Endodermal cell (in vitro differentiated cells): ENCODE results near the gene HBE1. TPM values are rescaled to one million over a fixed set of nuclear protein-coding genes. Genes with fewer than 3 reads are reported as not detected.

Experiments used
- DNase-seq: peaks from one replicate; pipeline ENCODE4 v3.0.0-alpha.2; 2017
- H3K27ac ChIP-seq: 2 replicates; pipeline ENCODE4 v1.5.1; 2013; ENCODE audit warnings: mild to moderate bottlenecking, low read depth, low read length, moderate library complexity
- H3K27me3 ChIP-seq: 2 replicates; pipeline ENCODE4 v1.6.1; 2013; ENCODE audit warnings: mild to moderate bottlenecking, low read length, moderate library complexity; ENCODE audit not compliant: insufficient read depth, control insufficient read depth, poor library complexity, severe bottlenecking
- H3K36me3 ChIP-seq: 2 replicates; pipeline ENCODE4 v1.7.0; 2013; ENCODE audit warnings: mild to moderate bottlenecking, low read length, moderate library complexity; ENCODE audit not compliant: control insufficient read depth, insufficient read depth
- H3K4me1 ChIP-seq: one replicate; pipeline ENCODE4 v1.7.0; 2013; ENCODE audit warnings: low read length; ENCODE audit not compliant: control insufficient read depth, insufficient read depth
- H3K4me3 ChIP-seq: 2 replicates; pipeline ENCODE4 v1.5.1; 2013; ENCODE audit warnings: mild to moderate bottlenecking, low read length, moderate library complexity
- H3K9ac ChIP-seq: 2 replicates; pipeline ENCODE4 v1.6.1; 2013; ENCODE audit warnings: mild to moderate bottlenecking, low read length, moderate library complexity; ENCODE audit not compliant: poor library complexity, severe bottlenecking; ENCODE audit errors: extremely low read depth
- H3K9me3 ChIP-seq: 2 replicates; pipeline ENCODE4 v1.6.1; 2013; ENCODE audit warnings: mild to moderate bottlenecking, low read length, moderate library complexity; ENCODE audit not compliant: control insufficient read depth
- H3K27ac Mint-ChIP-seq: 2 replicates; pipeline ENCODE4 v1.8.0; 2020; ENCODE audit warnings: mixed read lengths
- H3K27me3 Mint-ChIP-seq: 2 replicates; pipeline ENCODE4 v1.8.0; 2021; ENCODE audit warnings: mild to moderate bottlenecking, mixed read lengths; ENCODE audit not compliant: insufficient read depth
- H3K36me3 Mint-ChIP-seq: 2 replicates; pipeline ENCODE4 v1.8.0; 2020; ENCODE audit warnings: low read depth, mixed read lengths
- H3K4me1 Mint-ChIP-seq: 2 replicates; pipeline ENCODE4 v1.8.0; 2020; ENCODE audit warnings: mixed read lengths
- H3K4me3 Mint-ChIP-seq: 2 replicates; pipeline ENCODE4 v1.8.0; 2020; ENCODE audit warnings: mild to moderate bottlenecking, moderate library complexity, mixed read lengths
- H3K9me3 Mint-ChIP-seq: 2 replicates; pipeline ENCODE4 v1.8.0; 2020; ENCODE audit warnings: mild to moderate bottlenecking, mixed read lengths
- CTCF ChIP-seq: fragments of 200-600 bp; sonication (generic); conservative IDR thresholded peaks from 2 replicates; pipeline ENCODE4 v1.5.0; 2021; ENCODE audit warnings: antibody characterized with exemption, mild to moderate bottlenecking
- whole genome bisulfite sequencing, 2 experiments: methylation state at CpG; one replicate each; pipeline versions ENCODE4 v1.1.5 to v1.1.7; 2013; ENCODE audit warnings: missing lambda C conversion rate in 2 of 2, mixed read lengths in 1 of 2; ENCODE audit not compliant: insufficient coverage in 1 of 2, insufficient read length in 1 of 2; 5-methylcytosine and 5-hydroxymethylcytosine counted together
- total RNA-seq, 2 donors: library from RNA; stranded (reverse); fragmentation: NEBNext Ultra II Directional in 1 of 2; extraction: Animal tissue kit (Norgen Biotek cat#: 25700) in 1 of 2; gene quantifications; 2 replicates in 1 of 2; 3 replicates in 1 of 2; pipeline ENCODE4 v1.2.1, GENCODE V29; 2021

The HBE1 gene
- total RNA-seq, 2 donors from 2014 or later, result 0.81 to 6.1 TPM

- Mint-ChIP-seq H3K36me3 (no peaks in the 10 kb centered on the region), H3K27ac (no peak overlapping the region), H3K9me3 (peaks cover 6% of the 10 kb centered on the region), H3K27me3 (no peaks in the 10 kb centered on the region), H3K4me1 (peaks cover 17% of the 10 kb centered on the region), H3K4me3 (no peak overlapping the region)
- peaks cover 2% of the 10 kb centered on the region for H3K4me1 ChIP-seq
- H3K9ac ChIP-seq, result no peak overlapping the region
- no peak overlapping the region for H3K27ac ChIP-seq
- H3K27me3 ChIP-seq, result no peaks in the 10 kb centered on the region
- no peak overlapping the region for H3K4me3 ChIP-seq
- no peak for TF ChIP-seq CTCF
- H3K9me3 ChIP-seq, result peaks cover 10% of the 10 kb centered on the region
- H3K36me3 ChIP-seq, result no peaks in the 10 kb centered on the region
- DNase-seq, result no peak
Measured at GRCh38 chr11:5289696-5290095, 20.0 kb upstream of the HBE1 start.

GRCh38 chr11:5288906-5289550, 19.3 kb upstream of the HBE1 start:
- Histone ChIP-seq H3K9ac (no peak overlapping the region), H3K27me3 (no peaks in the 10 kb centered on the region), H3K4me3 (no peak overlapping the region), H3K27ac (no peak overlapping the region), H3K9me3 (peaks cover 10% of the 10 kb centered on the region), H3K4me1 (peaks cover 2% of the 10 kb centered on the region), H3K36me3 (no peaks in the 10 kb centered on the region)
- Mint-ChIP-seq H3K27ac (no peak overlapping the region), H3K4me1 (peaks cover 17% of the 10 kb centered on the region), H3K27me3 (no peaks in the 10 kb centered on the region), H3K9me3 (peaks cover 6% of the 10 kb centered on the region), H3K4me3 (no peak overlapping the region), H3K36me3 (no peaks in the 10 kb centered on the region)
- TF ChIP-seq CTCF, result no peak
- WGBS, 2 experiments, result 86 to 88% methylated on average over 5 to 6 of the region's 6 CpGs
- DNase-seq, result no peak

GRCh38 chr11:5288108-5288905, 18.6 kb upstream of the HBE1 start:
- WGBS, 2 experiments, result 85 to 96% methylated on average over 4 to 7 of the region's 7 CpGs
- no peak overlapping the region for H3K4me3 ChIP-seq
- no peak overlapping the region for H3K9ac ChIP-seq
- H3K4me1 ChIP-seq, result peaks cover 2% of the 10 kb centered on the region
- no peak for DNase-seq
- TF ChIP-seq CTCF, result no peak
- H3K27me3 ChIP-seq, result no peaks in the 10 kb centered on the region
- Mint-ChIP-seq H3K27me3 (no peaks in the 10 kb centered on the region), H3K36me3 (no peaks in the 10 kb centered on the region), H3K9me3 (peaks cover 3% of the 10 kb centered on the region), H3K4me1 (peaks cover 17% of the 10 kb centered on the region), H3K4me3 (no peak overlapping the region), H3K27ac (no peak overlapping the region)
- no peaks in the 10 kb centered on the region for H3K36me3 ChIP-seq
- H3K9me3 ChIP-seq, result peaks cover 9% of the 10 kb centered on the region
- no peak overlapping the region for H3K27ac ChIP-seq
